Measurements from ENCODE around the gene CHMP6. TPM values are rescaled to one million over a fixed set of nuclear protein-coding genes. Genes with fewer than 3 reads are reported as not detected.

CHMP6 gene
- total RNA-seq, 4 donors from 2014 or later: 17.5 to 35.6 (median 23.1) TPM

GRCh38 chr17:81034779-81035520 is 43.3 kb downstream of the CHMP6 start, which contains the start of gene BAIAP2:
BAIAP2 (plus strand) TSS chr17:81035151; CDS start chr17:81035255, 104 bp downstream.
- Histone ChIP-seq H3K27ac (peak within 1 kb of the TSS; percentile 81), H3K36me3 (no peaks in the 10 kb centered on the region), H3K9me3 (no peaks in the 10 kb centered on the region), H3K4me3 (peak within 1 kb of the TSS; percentile 78), H3K27me3 (no peaks in the 10 kb centered on the region), H3K4me1 (peaks cover 61% of the 10 kb centered on the region)
- TF ChIP-seq POLR2AphosphoS5 (IDR thresholded peaks at IDR 0.05) (peak; percentile 92 to 98 (median 97)), POLR2A (IDR thresholded peaks at IDR 0.05) (peak; percentile 94 to 97)
- TF ChIP-seq, protein P1, sequence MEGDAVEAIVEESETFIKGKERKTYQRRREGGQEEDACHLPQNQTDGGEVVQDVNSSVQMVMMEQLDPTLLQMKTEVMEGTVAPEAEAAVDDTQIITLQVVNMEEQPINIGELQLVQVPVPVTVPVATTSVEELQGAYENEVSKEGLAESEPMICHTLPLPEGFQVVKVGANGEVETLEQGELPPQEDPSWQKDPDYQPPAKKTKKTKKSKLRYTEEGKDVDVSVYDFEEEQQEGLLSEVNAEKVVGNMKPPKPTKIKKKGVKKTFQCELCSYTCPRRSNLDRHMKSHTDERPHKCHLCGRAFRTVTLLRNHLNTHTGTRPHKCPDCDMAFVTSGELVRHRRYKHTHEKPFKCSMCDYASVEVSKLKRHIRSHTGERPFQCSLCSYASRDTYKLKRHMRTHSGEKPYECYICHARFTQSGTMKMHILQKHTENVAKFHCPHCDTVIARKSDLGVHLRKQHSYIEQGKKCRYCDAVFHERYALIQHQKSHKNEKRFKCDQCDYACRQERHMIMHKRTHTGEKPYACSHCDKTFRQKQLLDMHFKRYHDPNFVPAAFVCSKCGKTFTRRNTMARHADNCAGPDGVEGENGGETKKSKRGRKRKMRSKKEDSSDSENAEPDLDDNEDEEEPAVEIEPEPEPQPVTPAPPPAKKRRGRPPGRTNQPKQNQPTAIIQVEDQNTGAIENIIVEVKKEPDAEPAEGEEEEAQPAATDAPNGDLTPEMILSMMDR (IDR thresholded peaks at IDR 0.05): no peak
- peak; percentile 97 to 99 for DNase-seq (ENCODE audit: low spot score in 2 of 2)
- WGBS: 17% methylated on average over 1 of the region's 92 CpGs

GRCh38 chr17:81035521-81036196 is 44.0 kb downstream of the CHMP6 start:
- Histone ChIP-seq H3K27me3 (no peaks in the 10 kb centered on the region), H3K4me1 (peaks cover 68% of the 10 kb centered on the region), H3K9me3 (no peaks in the 10 kb centered on the region), H3K4me3 (peak overlapping the region; percentile 78), H3K36me3 (no peaks in the 10 kb centered on the region), H3K27ac (peak overlapping the region; percentile 81)
- no peak for DNase-seq (ENCODE audit: low spot score in 2 of 2)
- WGBS: 23% methylated on average over 25 of the region's 66 CpGs
- TF ChIP-seq EP300 (IDR thresholded peaks at IDR 0.05) (no peak), POLR2AphosphoS5 (IDR thresholded peaks at IDR 0.05) (no peak), POLR2A (IDR thresholded peaks at IDR 0.05) (no peak)
- TF ChIP-seq, protein P1 (IDR thresholded peaks at IDR 0.05): no peak

DNA sequence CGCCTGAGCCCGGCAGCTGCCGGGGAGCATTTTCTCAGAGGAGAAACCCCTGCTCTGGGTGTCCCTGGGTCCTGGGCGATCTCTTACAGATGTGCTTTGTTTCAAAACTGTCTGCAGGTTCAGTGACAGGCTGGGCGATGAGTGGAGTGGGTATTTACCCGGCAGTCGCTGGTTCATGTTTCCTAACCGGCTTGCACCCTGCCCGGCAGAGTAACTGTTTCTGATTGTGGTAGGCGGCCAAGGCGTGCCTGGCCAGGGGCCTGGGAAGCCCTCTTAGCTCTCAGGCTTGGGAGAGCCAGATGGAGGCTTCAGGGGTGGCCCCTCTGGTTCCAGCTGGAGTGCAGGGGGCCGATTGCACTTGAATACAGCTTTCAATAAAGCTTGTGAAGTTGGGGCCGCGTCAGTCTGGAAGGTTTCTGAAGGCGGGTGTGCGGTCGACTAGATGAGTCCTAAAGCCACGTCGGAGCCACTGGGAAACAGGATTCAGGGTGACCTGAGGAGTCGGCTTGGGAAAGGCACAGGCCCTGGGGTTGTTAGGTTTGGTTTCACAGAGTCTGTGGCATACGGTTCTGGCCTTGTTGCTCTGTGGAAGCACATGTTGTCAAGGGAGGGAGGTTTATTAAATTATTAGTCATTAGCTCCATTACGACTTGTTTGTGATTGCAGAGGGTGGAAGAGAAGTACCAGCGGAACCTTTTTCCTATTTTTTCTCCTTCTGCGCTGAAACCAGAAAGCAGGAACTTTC is 44.7 kb downstream of the CHMP6 start:
- TF ChIP-seq EP300 (IDR thresholded peaks at IDR 0.05): no peak
- TF ChIP-seq, protein P1 (IDR thresholded peaks at IDR 0.05): no peak
- no peak for TF ChIP-seq POLR2AphosphoS5 (IDR thresholded peaks at IDR 0.05)
- TF ChIP-seq POLR2A (IDR thresholded peaks at IDR 0.05): no peak
- peak overlapping the region; percentile 78 for H3K4me3 ChIP-seq
- H3K27me3 ChIP-seq: no peaks in the 10 kb centered on the region
- peaks cover 74% of the 10 kb centered on the region for H3K4me1 ChIP-seq
- 43% methylated on average over 11 of the region's 24 CpGs for WGBS
- H3K9me3 ChIP-seq: no peaks in the 10 kb centered on the region
- no peak for DNase-seq (ENCODE audit: low spot score in 2 of 2)
- H3K27ac ChIP-seq: peak overlapping the region; percentile 81
- no peaks in the 10 kb centered on the region for H3K36me3 ChIP-seq

GRCh38 chr17:81037026-81037797 is 45.6 kb downstream of the CHMP6 start:
- Histone ChIP-seq H3K9me3 (no peaks in the 10 kb centered on the region), H3K27me3 (no peaks in the 10 kb centered on the region), H3K4me1 (peaks cover 82% of the 10 kb centered on the region), H3K4me3 (peak overlapping the region; percentile 78), H3K27ac (peak overlapping the region; percentile 81), H3K36me3 (no peaks in the 10 kb centered on the region)
- TF ChIP-seq, protein P1 (IDR thresholded peaks at IDR 0.05): no peak
- peak in 2 of 3 donors; percentile 48 to 78 for TF ChIP-seq POLR2AphosphoS5 (IDR thresholded peaks at IDR 0.05)
- no peak for DNase-seq (ENCODE audit: low spot score in 2 of 2)
- 49% methylated on average over 22 of the region's 28 CpGs for WGBS

Measured in suprapubic skin (tissue), 4 donors.